Lower lobe of right lung (tissue), 2 donors: ENCODE results near the gene UBXN6. TPM values are rescaled to one million over a fixed set of nuclear protein-coding genes. Genes with fewer than 3 reads are reported as not detected.
A peak's percentile ranks its signal among the peaks of the same experiment; 100 is the strongest.

ENCODE experiments used
- ATAC-seq, 2 donors: fragments of 200-7000 bp; cut with Tn5 transposase; one replicate each; pipeline ENCODE4 v1.9.1; 2020 to 2022; ENCODE audit warnings: mild to moderate bottlenecking in 2 of 2, moderate library complexity in 2 of 2
- DNase-seq: peaks from one replicate; pipeline ENCODE4 v3.0.0-alpha.2; 2020
- H3K27ac ChIP-seq: fragments of 200-600 bp; one replicate; pipeline ENCODE4 v1.8.0; 2022
- H3K27me3 ChIP-seq: fragments of 200-600 bp; one replicate; pipeline ENCODE4 v1.8.0; 2022; ENCODE audit warnings: low read depth
- H3K36me3 ChIP-seq: fragments of 200-600 bp; one replicate; pipeline ENCODE4 v1.8.0; 2022; ENCODE audit warnings: mild to moderate bottlenecking
- H3K4me1 ChIP-seq: fragments of 200-600 bp; one replicate; pipeline ENCODE4 v1.8.0; 2022
- H3K4me3 ChIP-seq: fragments of 200-600 bp; one replicate; pipeline ENCODE4 v1.8.0; 2022; ENCODE audit warnings: mild to moderate bottlenecking
- H3K9me3 ChIP-seq: fragments of 200-600 bp; one replicate; pipeline ENCODE4 v1.8.0; 2022
- CTCF ChIP-seq: fragments of 200-600 bp; IDR thresholded peaks from one replicate; pipeline ENCODE4 v1.8.0; 2022; ENCODE audit warnings: antibody characterized with exemption, mild to moderate bottlenecking
- intact Hi-C: fragments of 100-400 bp; cut with DNase I; formaldehyde crosslinking; loops from one replicate; pipeline ENCODE4 v1.11.0; 2022
- total RNA-seq: library from RNA; stranded (reverse); fragmentation: NEBNext Ultra II Directional; extraction: Animal tissue kit (Norgen Biotek cat#: 25700); gene quantifications from one replicate; pipeline ENCODE4 v1.2.1, GENCODE V29; 2021
- donor health status: DM: no; HTN: yes; CAD: no; lungs with severe emphysema.

Gene UBXN6
- total RNA-seq, 1 donor from 2014 or later, result 86.1 TPM

GRCh38 chr19:4472174-4472974 lies 14.8 kb upstream of the UBXN6 start, which contains the start of gene HDGFL2:
Gene HDGFL2, plus strand, starts transcription at chr19:4472297. Its CDS starts 54 bp downstream, at chr19:4472351.
- H3K27me3 ChIP-seq, result no peaks in the 10 kb centered on the region
- intact Hi-C loops, result no loop called here
- TF ChIP-seq CTCF, result no peak
- peaks cover 22% of the 10 kb centered on the region for H3K36me3 ChIP-seq
- ATAC-seq (peak in 1 of 2 donors; percentile 0), DNase-seq (peak; percentile 57)
- H3K4me3 ChIP-seq, result peak within 1 kb of the TSS; percentile 83
- H3K4me1 ChIP-seq, result peaks cover 16% of the 10 kb centered on the region
- no peaks in the 10 kb centered on the region for H3K9me3 ChIP-seq
- H3K27ac ChIP-seq, result peak within 1 kb of the TSS; percentile 87

- intact Hi-C loops, result no loop called here
- peak; percentile 98 for DNase-seq
- Histone ChIP-seq H3K27me3 (no peaks in the 10 kb centered on the region), H3K9me3 (no peaks in the 10 kb centered on the region), H3K4me3 (peak overlapping the region; percentile 83), H3K4me1 (peaks cover 16% of the 10 kb centered on the region), H3K27ac (peak overlapping the region; percentile 87), H3K36me3 (peaks cover 14% of the 10 kb centered on the region)
- ATAC-seq, result peak; percentile 96 to 97
- no peak for TF ChIP-seq CTCF
Measured at GRCh38 chr19:4471403-4472173, 14.0 kb upstream of the UBXN6 start.

GRCh38 chr19:4467835-4468234 lies 10.2 kb upstream of the UBXN6 start:
- TF ChIP-seq CTCF, result no peak
- H3K4me1 ChIP-seq, result no peaks in the 10 kb centered on the region
- intact Hi-C loops, result no loop called here
- no peaks in the 10 kb centered on the region for H3K36me3 ChIP-seq
- ATAC-seq (no peak), DNase-seq (no peak)
- no peak overlapping the region for H3K4me3 ChIP-seq
- H3K9me3 ChIP-seq, result no peaks in the 10 kb centered on the region
- no peaks in the 10 kb centered on the region for H3K27me3 ChIP-seq
- H3K27ac ChIP-seq, result no peak overlapping the region

- no peak overlapping the region for H3K4me3 ChIP-seq
- no peaks in the 10 kb centered on the region for H3K36me3 ChIP-seq
- DNase-seq, result no peak
- intact Hi-C loops, result no loop called here
- no peak overlapping the region for H3K27ac ChIP-seq
- TF ChIP-seq CTCF, result no peak
- H3K9me3 ChIP-seq, result no peaks in the 10 kb centered on the region
- H3K4me1 ChIP-seq, result no peaks in the 10 kb centered on the region
- H3K27me3 ChIP-seq, result no peaks in the 10 kb centered on the region
- no peak for ATAC-seq
Measured at GRCh38 chr19:4464815-4465581, 7.4 kb upstream of the UBXN6 start.
